Ectodermal cell (in vitro differentiated cells): ENCODE data around the gene CHMP4B. TPM values are rescaled to one million over a fixed set of nuclear protein-coding genes. Genes with fewer than 3 reads are reported as not detected.

Experiments used
- H3K27ac ChIP-seq: 2 replicates; pipeline ENCODE4 v1.7.0; 2013; ENCODE audit warnings: mild to moderate bottlenecking, low read depth, low read length; ENCODE audit not compliant: insufficient read depth, poor library complexity, severe bottlenecking
- H3K27me3 ChIP-seq: 2 replicates; pipeline ENCODE4 v1.7.0; 2013; ENCODE audit warnings: mild to moderate bottlenecking, low read length; ENCODE audit not compliant: insufficient read depth, control insufficient read depth, poor library complexity, severe bottlenecking
- H3K36me3 ChIP-seq: one replicate; pipeline ENCODE4 v1.7.0; 2013; ENCODE audit warnings: low read length; ENCODE audit not compliant: control insufficient read depth, insufficient read depth
- H3K4me1 ChIP-seq: one replicate; pipeline ENCODE4 v1.7.0; 2013; ENCODE audit warnings: low read length; ENCODE audit not compliant: control insufficient read depth, insufficient read depth
- H3K4me3 ChIP-seq: 2 replicates; pipeline ENCODE4 v1.7.0; 2013; ENCODE audit warnings: low read depth, low read length, control low read depth; ENCODE audit not compliant: insufficient read depth
- H3K9me3 ChIP-seq: 2 replicates; pipeline ENCODE4 v1.7.0; 2013; ENCODE audit warnings: mild to moderate bottlenecking, low read length, moderate library complexity; ENCODE audit not compliant: control insufficient read depth
- WGBS, 2 experiments: methylation state at CpG; one replicate each; pipeline ENCODE4 v1.1.7; 2013; ENCODE audit warnings: missing lambda C conversion rate in 2 of 2; 5-methylcytosine and 5-hydroxymethylcytosine counted together
- polyA plus RNA-seq, 4 experiments: library from polyadenylated mRNA; stranded (reverse); fragments of 50-300 nt; gene quantifications; one replicate each; pipeline ENCODE4 v1.2.3, GENCODE V29; 2013

Gene CHMP4B
- 80.7 TPM for polyA plus RNA-seq (2013, experiment 1 of 4)
- polyA plus RNA-seq (2013, experiment 2 of 4): 79.5 TPM
- polyA plus RNA-seq (2013, experiment 3 of 4): 71.7 TPM
- polyA plus RNA-seq (2013, experiment 4 of 4): 82.4 TPM

GRCh38 chr20:33810885-33811775 lies at the start of gene CHMP4B:
CHMP4B (plus strand) TSS chr20:33811348; CDS start chr20:33811469, 121 bp downstream.
- Histone ChIP-seq H3K4me1 (peaks cover 12% of the 10 kb centered on the region), H3K27ac (peak within 1 kb of the TSS; percentile 52), H3K9me3 (no peaks in the 10 kb centered on the region), H3K27me3 (no peaks in the 10 kb centered on the region), H3K36me3 (no peaks in the 10 kb centered on the region), H3K4me3 (peak within 1 kb of the TSS; percentile 85)
- 1% methylated on average over 71 of the region's 71 CpGs for WGBS, 2 experiments

- Histone ChIP-seq H3K36me3 (peaks cover 4% of the 10 kb centered on the region), H3K4me3 (no peak overlapping the region), H3K27ac (no peak overlapping the region), H3K4me1 (no peaks in the 10 kb centered on the region), H3K9me3 (no peaks in the 10 kb centered on the region), H3K27me3 (no peaks in the 10 kb centered on the region)
- WGBS, 2 experiments: 93 to 95% methylated on average over 13 of the region's 13 CpGs
Measured at GRCh38 chr20:33761698-33762250, 49.4 kb upstream of the CHMP4B start.

GRCh38 chr20:33765099-33765498 lies 46.0 kb upstream of the CHMP4B start:
- Histone ChIP-seq H3K4me3 (no peak overlapping the region), H3K36me3 (no peaks in the 10 kb centered on the region), H3K9me3 (no peaks in the 10 kb centered on the region), H3K27ac (no peak overlapping the region), H3K27me3 (no peaks in the 10 kb centered on the region), H3K4me1 (no peaks in the 10 kb centered on the region)
- WGBS, 2 experiments: 85 to 92% methylated on average over 2 of the region's 2 CpGs

- no peaks in the 10 kb centered on the region for H3K9me3 ChIP-seq
- H3K27ac ChIP-seq: no peak overlapping the region
- H3K4me1 ChIP-seq: no peaks in the 10 kb centered on the region
- WGBS, 2 experiments: 90 to 91% methylated on average over 5 of the region's 5 CpGs
- H3K27me3 ChIP-seq: no peaks in the 10 kb centered on the region
- H3K4me3 ChIP-seq: no peak overlapping the region
- H3K36me3 ChIP-seq: no peaks in the 10 kb centered on the region
Measured at GRCh38 chr20:33765592-33765991, 45.6 kb upstream of the CHMP4B start.

- no peaks in the 10 kb centered on the region for H3K36me3 ChIP-seq
- WGBS, 2 experiments: 95 to 96% methylated on average over 9 of the region's 9 CpGs
- no peak overlapping the region for H3K27ac ChIP-seq
- H3K9me3 ChIP-seq: no peaks in the 10 kb centered on the region
- no peak overlapping the region for H3K4me3 ChIP-seq
- no peaks in the 10 kb centered on the region for H3K27me3 ChIP-seq
- no peaks in the 10 kb centered on the region for H3K4me1 ChIP-seq
Measured at GRCh38 chr20:33766686-33767085, 44.5 kb upstream of the CHMP4B start.

GRCh38 chr20:33767777-33768138 lies 43.4 kb upstream of the CHMP4B start:
- Histone ChIP-seq H3K4me3 (no peak overlapping the region), H3K36me3 (no peaks in the 10 kb centered on the region), H3K27me3 (no peaks in the 10 kb centered on the region), H3K27ac (no peak overlapping the region), H3K4me1 (no peaks in the 10 kb centered on the region), H3K9me3 (no peaks in the 10 kb centered on the region)
- WGBS, 2 experiments: 94 to 95% methylated on average over 2 of the region's 2 CpGs

- H3K4me3 ChIP-seq: no peak overlapping the region
- no peaks in the 10 kb centered on the region for H3K9me3 ChIP-seq
- 88 to 95% methylated on average over 1 to 4 of the region's 4 CpGs for WGBS, 2 experiments
- no peak overlapping the region for H3K27ac ChIP-seq
- H3K36me3 ChIP-seq: no peaks in the 10 kb centered on the region
- H3K4me1 ChIP-seq: no peaks in the 10 kb centered on the region
- no peaks in the 10 kb centered on the region for H3K27me3 ChIP-seq
Measured at GRCh38 chr20:33769043-33769442, 42.1 kb upstream of the CHMP4B start.

- H3K4me3 ChIP-seq: no peak overlapping the region
Measured at GRCh38 chr20:33770005-33770404, 41.1 kb upstream of the CHMP4B start.

GRCh38 chr20:33771938-33772337 lies 39.2 kb upstream of the CHMP4B start:
- no peaks in the 10 kb centered on the region for H3K27me3 ChIP-seq
- no peaks in the 10 kb centered on the region for H3K9me3 ChIP-seq
- no peaks in the 10 kb centered on the region for H3K36me3 ChIP-seq
- no peak overlapping the region for H3K27ac ChIP-seq
- no peak overlapping the region for H3K4me3 ChIP-seq
- H3K4me1 ChIP-seq: no peaks in the 10 kb centered on the region
- 95 to 99% methylated on average over 5 of the region's 5 CpGs for WGBS, 2 experiments

More at GRCh38 chr20:33770005-33770404, 41.1 kb upstream of the CHMP4B start:
- WGBS, 2 experiments: 94 to 95% methylated on average over 10 of the region's 10 CpGs
- Histone ChIP-seq H3K27ac (no peak overlapping the region), H3K36me3 (no peaks in the 10 kb centered on the region), H3K27me3 (no peaks in the 10 kb centered on the region), H3K9me3 (no peaks in the 10 kb centered on the region), H3K4me1 (no peaks in the 10 kb centered on the region)

- Histone ChIP-seq H3K4me3 (no peak overlapping the region), H3K36me3 (no peaks in the 10 kb centered on the region), H3K9me3 (no peaks in the 10 kb centered on the region), H3K27me3 (no peaks in the 10 kb centered on the region), H3K27ac (no peak overlapping the region), H3K4me1 (no peaks in the 10 kb centered on the region)
- 92 to 94% methylated on average over 3 of the region's 3 CpGs for WGBS, 2 experiments
Measured at GRCh38 chr20:33772439-33772838, 38.7 kb upstream of the CHMP4B start.
